Activated naive CD4-positive, alpha-beta T cell treated with anti-CD3 and anti-CD28 coated beads, Interleukin-2, amount 50 U/mL, for 24 hours (primary cell): ENCODE data around the gene SLC35F3.

Experiments
- H3K27ac Mint-ChIP-seq: one replicate; pipeline ENCODE4 v1.8.0; 2021; ENCODE audit warnings: mild to moderate bottlenecking, mixed read lengths
- H3K27me3 Mint-ChIP-seq: one replicate; pipeline ENCODE4 v1.8.0; 2021; ENCODE audit warnings: mixed read lengths
- H3K36me3 Mint-ChIP-seq: one replicate; pipeline ENCODE4 v1.8.0; 2021; ENCODE audit warnings: mixed read lengths
- H3K4me1 Mint-ChIP-seq: one replicate; pipeline ENCODE4 v1.8.0; 2021; ENCODE audit warnings: mixed read lengths
- H3K4me3 Mint-ChIP-seq: one replicate; pipeline ENCODE4 v1.8.0; 2021; ENCODE audit warnings: mild to moderate bottlenecking, mixed read lengths
- H3K9me3 Mint-ChIP-seq: one replicate; pipeline ENCODE4 v1.8.0; 2021; ENCODE audit warnings: mixed read lengths

Gene SLC35F3

DNA sequence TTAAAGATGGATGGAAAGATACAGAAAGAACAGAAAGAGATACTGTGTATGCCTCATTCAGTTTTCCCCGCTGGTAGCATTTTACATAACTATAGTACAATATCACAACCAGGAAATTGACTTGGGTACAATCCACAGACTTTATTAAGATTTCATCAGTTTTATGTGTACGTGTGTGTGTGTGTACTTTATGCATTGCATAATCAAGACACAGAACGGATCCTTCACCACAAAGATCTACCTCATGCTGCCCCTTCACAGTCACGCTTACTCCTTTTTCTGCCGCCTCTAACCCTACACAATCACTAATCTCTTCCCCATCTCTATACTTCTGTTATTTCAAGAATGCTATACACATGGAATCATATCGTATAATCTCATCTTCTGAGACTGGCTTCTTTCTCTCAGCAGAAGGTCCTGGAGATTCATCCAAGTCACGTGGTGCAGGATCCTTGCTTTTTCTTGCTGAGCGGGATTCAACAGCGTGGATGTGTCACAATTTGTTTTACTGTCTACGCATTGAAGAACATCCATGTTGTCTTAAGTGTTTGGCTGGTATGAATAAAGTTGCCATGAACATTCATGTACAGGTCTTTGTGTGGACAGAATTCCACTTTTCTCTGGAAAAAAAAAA lies 76.7 kb downstream of the SLC35F3 start:
- H3K27me3 Mint-ChIP-seq = peaks cover 2% of the 10 kb centered on the region
- no peak overlapping the region for H3K4me3 Mint-ChIP-seq
- no peaks in the 10 kb centered on the region for H3K36me3 Mint-ChIP-seq
- no peak overlapping the region for H3K27ac Mint-ChIP-seq
- H3K9me3 Mint-ChIP-seq = no peaks in the 10 kb centered on the region
- no peaks in the 10 kb centered on the region for H3K4me1 Mint-ChIP-seq

DNA sequence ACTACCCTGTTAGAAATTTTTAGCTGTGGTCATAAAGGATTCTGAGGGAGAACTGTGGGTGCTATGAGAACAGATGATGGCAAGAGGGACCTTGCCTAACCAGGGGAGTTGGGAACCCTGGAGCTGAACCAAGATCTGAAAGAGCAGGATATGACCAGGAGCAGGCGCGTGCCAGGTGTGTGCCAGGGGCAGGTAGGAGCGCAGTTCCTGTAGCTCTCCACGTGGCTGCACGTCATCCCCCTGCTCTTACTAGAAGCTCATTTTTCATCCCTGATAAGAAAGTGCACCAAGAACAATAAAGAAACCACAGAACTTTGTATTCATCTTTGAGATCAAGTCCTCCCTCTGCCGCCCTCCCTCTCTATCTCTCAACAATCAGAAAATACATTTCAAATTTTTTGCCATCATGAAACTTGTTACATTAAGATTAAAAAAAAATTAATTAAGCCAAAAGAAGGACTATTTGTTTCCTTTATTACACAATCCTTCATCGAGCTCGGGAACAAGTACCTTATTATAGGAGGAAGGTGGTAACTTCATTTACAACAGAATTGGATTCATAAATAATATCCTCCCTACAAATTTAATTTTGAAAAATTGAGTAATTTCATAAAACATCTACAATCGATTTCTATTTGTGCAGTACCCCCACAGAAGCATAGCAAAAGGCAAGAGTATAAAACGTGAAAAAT lies 78.5 kb downstream of the SLC35F3 start:
- peaks cover 8% of the 10 kb centered on the region for H3K27me3 Mint-ChIP-seq
- no peaks in the 10 kb centered on the region for H3K4me1 Mint-ChIP-seq
- no peaks in the 10 kb centered on the region for H3K36me3 Mint-ChIP-seq
- no peak overlapping the region for H3K4me3 Mint-ChIP-seq
- H3K27ac Mint-ChIP-seq = no peak overlapping the region
- H3K9me3 Mint-ChIP-seq = no peaks in the 10 kb centered on the region

DNA sequence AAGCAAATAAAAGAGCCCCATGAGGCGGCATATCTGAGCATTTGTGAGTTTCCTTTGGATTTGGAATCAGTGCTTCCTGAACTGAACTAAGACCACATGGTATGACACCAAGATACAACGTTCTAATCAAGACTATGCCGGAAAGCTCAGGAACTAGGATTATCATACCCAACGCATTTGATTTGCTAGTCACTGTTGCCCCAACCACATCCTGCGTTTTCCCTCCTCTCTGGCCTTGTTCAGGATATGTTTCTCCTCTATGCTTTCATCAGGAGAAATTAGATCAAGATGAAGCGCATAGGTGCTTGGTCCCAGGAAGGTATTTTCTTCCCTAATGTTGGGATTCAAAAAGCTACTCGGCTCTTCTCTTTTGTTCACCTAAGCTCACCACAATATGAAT lies 79.3 kb downstream of the SLC35F3 start:
- no peaks in the 10 kb centered on the region for H3K9me3 Mint-ChIP-seq
- peaks cover 10% of the 10 kb centered on the region for H3K27me3 Mint-ChIP-seq
- H3K27ac Mint-ChIP-seq = no peak overlapping the region
- no peaks in the 10 kb centered on the region for H3K36me3 Mint-ChIP-seq
- no peak overlapping the region for H3K4me3 Mint-ChIP-seq
- no peaks in the 10 kb centered on the region for H3K4me1 Mint-ChIP-seq

DNA sequence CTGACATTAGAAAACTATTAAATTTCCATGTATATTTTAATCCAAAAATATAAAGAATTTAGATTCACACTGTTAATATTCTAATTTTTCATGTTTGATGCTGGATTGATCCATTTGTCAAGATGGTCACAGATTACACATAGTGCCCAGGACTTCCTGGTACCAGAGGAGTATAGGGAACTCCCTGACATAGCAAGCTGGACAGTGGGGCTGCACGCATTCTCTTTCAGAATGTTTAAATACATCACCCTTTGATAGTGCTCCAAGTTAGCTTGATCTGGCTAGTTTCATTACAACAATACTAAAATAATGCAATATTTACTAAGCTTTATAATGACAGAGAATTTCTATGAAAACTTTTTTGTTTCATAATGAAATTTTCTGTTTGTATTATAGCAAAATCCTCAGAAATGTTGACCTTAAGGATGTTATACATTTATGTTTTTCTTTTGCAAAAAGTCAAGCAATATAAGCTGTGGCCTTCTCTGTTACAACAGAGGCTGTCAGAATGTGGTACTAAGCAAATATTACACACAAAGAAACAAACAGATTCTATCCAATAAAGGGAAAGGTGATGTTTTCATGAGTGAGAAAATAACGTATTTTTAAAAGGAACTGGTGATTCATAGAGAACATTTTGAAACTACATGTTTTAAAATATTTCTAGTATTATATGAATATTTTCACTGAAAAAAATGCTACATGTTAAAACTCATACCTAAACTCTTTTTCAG lies 84.7 kb downstream of the SLC35F3 start:
- Mint-ChIP-seq H3K4me1 (no peaks in the 10 kb centered on the region), H3K4me3 (no peak overlapping the region), H3K27ac (no peak overlapping the region), H3K36me3 (no peaks in the 10 kb centered on the region), H3K27me3 (peaks cover 17% of the 10 kb centered on the region), H3K9me3 (no peaks in the 10 kb centered on the region)

DNA sequence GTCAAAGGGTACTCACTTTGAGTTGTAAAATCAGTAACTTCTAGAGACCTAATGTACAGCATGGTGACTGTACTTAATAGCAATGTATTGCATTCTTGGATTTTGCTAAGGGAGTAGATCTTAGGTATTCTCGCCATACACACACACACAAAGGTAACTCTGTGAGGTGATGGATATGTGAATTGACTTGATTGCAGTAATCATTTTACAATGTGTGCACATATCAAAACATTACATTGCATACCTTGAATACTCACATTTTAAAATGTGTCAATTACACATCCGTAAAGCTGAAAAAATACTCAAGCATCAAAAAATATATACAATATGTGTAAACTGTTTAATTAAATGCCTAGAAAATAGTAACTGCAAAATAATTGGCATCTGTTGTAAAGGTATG lies 86.0 kb downstream of the SLC35F3 start:
- Mint-ChIP-seq H3K9me3 (no peaks in the 10 kb centered on the region), H3K27ac (no peak overlapping the region), H3K27me3 (peaks cover 17% of the 10 kb centered on the region), H3K4me3 (no peak overlapping the region), H3K36me3 (no peaks in the 10 kb centered on the region), H3K4me1 (no peaks in the 10 kb centered on the region)

DNA sequence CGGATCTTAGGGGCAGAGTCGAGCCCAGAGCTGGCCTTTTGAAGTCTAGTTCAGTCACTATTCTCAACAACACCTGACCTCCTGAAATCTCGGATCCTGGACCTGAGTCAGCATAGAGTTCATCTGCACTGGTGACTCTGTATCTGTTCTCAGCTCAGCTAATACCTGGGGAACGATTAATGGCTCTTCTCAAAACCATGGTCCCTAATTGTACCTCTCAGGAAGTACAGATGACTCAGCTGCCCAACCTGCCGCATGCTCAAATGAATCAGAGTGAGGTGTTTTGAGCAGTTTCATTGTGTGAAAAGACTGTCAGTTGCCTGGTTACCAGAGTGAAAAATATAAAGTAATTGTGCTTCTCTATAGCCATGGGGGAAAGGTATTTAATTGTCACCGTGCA lies 89.2 kb downstream of the SLC35F3 start:
- Mint-ChIP-seq H3K36me3 (no peaks in the 10 kb centered on the region), H3K27ac (no peak overlapping the region), H3K27me3 (peaks cover 12% of the 10 kb centered on the region), H3K4me3 (no peak overlapping the region), H3K9me3 (no peaks in the 10 kb centered on the region), H3K4me1 (no peaks in the 10 kb centered on the region)

DNA sequence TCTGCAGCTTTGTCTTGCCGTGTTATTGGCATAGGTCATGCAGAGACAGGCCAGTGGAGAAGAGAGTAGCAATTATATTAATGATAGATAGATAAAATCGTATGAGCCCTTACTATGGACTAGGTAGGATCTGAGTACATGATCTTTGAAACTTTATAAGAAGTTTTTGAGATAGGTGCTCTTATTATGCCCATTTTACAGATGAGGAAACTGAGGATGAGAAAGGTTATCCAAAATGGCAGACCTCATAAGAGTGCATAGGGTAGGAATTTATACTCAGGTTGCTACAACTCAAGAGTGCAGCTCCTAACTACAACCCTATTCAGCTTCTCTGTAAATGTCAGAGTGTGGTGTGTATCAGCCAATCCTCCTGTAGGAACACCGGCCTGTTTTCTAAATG lies 89.6 kb downstream of the SLC35F3 start:
- Mint-ChIP-seq H3K4me3 (no peak overlapping the region), H3K27ac (no peak overlapping the region), H3K4me1 (no peaks in the 10 kb centered on the region), H3K27me3 (peaks cover 11% of the 10 kb centered on the region), H3K9me3 (no peaks in the 10 kb centered on the region), H3K36me3 (no peaks in the 10 kb centered on the region)

DNA sequence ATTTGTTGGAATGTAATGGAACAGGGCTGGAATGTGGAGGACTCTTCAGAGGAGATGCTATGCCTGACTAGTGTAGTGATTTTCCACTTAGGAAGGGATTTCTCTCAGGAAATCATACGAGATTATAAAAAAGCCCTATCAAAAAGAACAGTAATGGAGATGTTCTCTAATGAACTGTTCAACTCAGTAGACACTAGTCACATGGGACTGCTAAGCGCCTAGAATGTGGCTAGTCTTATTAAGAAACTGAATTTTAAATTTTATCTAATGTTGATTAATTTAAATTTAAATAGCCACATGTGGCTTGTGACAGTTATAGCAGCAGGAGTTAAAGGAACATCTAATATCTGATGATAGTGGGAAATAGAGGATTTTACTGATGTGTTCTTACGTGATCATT lies 94.0 kb downstream of the SLC35F3 start:
- no peaks in the 10 kb centered on the region for H3K36me3 Mint-ChIP-seq
- H3K4me1 Mint-ChIP-seq = no peaks in the 10 kb centered on the region
- peaks cover 12% of the 10 kb centered on the region for H3K27me3 Mint-ChIP-seq
- H3K4me3 Mint-ChIP-seq = no peak overlapping the region
- H3K27ac Mint-ChIP-seq = no peak overlapping the region
- H3K9me3 Mint-ChIP-seq = no peaks in the 10 kb centered on the region

DNA sequence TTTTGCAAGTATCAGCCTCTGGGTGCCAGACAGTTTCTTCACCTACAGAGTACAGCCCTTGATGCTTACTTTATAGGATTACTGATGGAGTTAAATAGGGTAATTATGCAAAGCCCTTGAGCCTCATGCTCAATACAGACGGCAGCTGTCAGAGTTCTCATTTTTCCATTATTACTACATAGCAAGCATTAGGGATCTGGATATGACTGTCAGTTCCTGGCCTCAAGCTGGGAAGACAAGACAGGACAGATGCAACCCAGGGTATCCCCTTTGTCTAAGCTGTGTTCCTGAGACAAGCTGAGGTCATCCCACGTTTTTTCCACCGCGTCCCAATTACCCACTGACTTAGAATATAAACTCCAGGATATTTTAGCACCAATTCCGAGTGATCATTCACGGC lies 94.4 kb downstream of the SLC35F3 start:
- Mint-ChIP-seq H3K27ac (no peak overlapping the region), H3K27me3 (peaks cover 12% of the 10 kb centered on the region), H3K36me3 (no peaks in the 10 kb centered on the region), H3K4me1 (no peaks in the 10 kb centered on the region), H3K9me3 (no peaks in the 10 kb centered on the region), H3K4me3 (no peak overlapping the region)

DNA sequence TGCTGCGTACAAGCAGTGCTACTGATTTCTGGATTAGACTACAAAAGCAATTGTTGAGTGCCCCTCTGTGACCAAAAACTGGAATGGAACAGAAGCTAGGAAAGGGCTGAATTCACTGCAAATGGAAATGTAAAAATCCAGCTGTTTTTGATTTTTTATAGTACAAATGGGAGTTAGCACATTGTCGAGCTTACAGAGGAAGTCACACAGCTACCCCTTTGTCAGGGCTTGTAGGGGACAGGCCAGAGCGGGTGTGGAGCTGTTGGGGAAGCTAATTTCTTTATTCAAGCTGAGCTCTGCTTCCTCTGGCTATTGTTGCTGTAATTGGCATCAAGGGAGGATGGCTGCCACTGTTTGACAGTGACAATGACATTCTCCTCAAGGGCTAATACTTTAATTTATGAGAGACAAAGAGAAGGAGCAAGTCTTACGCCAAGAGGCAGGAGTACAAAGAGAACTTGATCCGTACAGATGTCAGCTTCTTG lies 96.1 kb downstream of the SLC35F3 start:
- H3K4me3 Mint-ChIP-seq = no peak overlapping the region
- no peaks in the 10 kb centered on the region for H3K36me3 Mint-ChIP-seq
- no peaks in the 10 kb centered on the region for H3K9me3 Mint-ChIP-seq
- H3K27ac Mint-ChIP-seq = no peak overlapping the region
- H3K27me3 Mint-ChIP-seq = peaks cover 14% of the 10 kb centered on the region
- no peaks in the 10 kb centered on the region for H3K4me1 Mint-ChIP-seq

DNA sequence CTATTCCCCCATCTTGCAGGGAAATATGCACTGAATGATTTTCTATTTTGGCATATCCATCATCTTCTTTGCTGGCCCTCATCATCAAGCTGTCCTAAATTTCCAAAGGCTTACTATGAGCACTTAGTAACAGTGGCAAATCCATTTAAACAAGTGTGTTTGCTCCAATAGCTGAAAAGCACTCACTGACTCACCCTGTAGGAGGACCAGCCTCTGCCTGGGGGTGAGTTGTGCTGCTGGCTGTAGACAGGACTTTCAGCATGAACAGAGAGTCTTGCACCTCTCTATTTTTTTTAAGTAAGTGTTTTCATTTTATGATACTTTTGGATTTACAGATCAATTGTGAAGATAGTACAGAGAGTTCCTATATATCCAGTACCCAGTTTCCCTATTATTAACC lies 97.3 kb downstream of the SLC35F3 start:
- Mint-ChIP-seq H3K27ac (no peak overlapping the region), H3K4me1 (no peaks in the 10 kb centered on the region), H3K36me3 (no peaks in the 10 kb centered on the region), H3K27me3 (peaks cover 21% of the 10 kb centered on the region), H3K9me3 (no peaks in the 10 kb centered on the region), H3K4me3 (no peak overlapping the region)

DNA sequence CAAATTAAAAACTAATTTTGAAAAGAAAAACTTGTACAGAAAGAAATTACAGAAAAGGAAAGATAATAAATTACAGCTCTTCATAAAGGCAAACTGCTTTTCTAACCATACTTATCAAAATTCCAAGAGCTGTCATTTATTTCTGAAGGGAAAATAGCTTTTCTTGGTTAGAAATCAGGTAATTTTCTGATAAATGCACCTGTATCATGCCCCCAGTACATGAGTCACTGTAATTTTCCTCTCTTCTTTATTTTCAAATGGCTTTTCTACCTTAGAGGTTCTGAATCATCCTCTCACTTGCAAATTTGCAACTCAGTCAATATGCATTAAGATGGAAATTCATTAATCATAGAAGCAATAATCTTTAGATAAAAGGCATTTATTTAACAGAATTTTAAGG lies 100.1 kb downstream of the SLC35F3 start:
- H3K27ac Mint-ChIP-seq = no peak overlapping the region
- no peaks in the 10 kb centered on the region for H3K4me1 Mint-ChIP-seq
- peaks cover 19% of the 10 kb centered on the region for H3K27me3 Mint-ChIP-seq
- H3K36me3 Mint-ChIP-seq = no peaks in the 10 kb centered on the region
- no peak overlapping the region for H3K4me3 Mint-ChIP-seq
- no peaks in the 10 kb centered on the region for H3K9me3 Mint-ChIP-seq

DNA sequence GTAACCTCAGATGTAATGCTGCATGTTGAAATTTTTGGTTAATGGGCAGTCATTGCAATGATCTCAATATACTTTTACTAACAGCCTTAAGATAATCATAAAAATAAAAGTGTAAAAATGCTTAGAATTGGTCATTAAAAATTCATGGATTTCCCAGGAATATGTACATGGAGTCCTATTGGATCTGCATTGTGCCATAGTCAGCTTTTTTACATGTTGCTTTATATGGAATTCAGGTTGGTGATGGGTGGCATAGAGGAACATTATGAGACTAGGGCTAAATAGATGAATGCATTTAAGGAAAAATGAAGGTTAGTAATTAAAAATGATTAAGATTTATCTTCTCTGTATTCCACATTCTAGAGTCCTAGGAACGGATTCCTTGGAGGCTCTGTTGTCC lies 103.2 kb downstream of the SLC35F3 start:
- peaks cover 8% of the 10 kb centered on the region for H3K9me3 Mint-ChIP-seq

DNA sequence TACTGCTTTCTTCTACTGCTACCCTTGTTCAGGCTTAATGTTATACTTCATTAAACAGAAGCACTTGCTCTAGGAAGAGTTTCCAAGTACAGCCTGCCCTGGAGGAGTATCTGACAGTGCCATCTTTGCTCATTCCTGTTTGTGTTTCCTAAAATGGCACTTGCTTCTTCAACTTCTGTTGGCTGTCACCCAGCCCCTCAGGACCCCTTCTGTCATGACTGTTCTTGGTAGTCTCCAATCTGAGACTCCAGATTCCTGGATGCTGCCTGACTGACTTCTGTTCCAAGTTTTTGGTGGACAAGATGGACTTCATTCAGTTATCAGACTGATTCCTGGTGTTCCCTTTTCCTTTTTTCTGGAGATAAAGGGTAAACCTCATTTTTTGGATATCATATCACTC lies 104.1 kb downstream of the SLC35F3 start:
- Mint-ChIP-seq H3K27ac (no peak overlapping the region), H3K36me3 (no peaks in the 10 kb centered on the region), H3K4me1 (no peaks in the 10 kb centered on the region), H3K9me3 (peaks cover 8% of the 10 kb centered on the region), H3K4me3 (no peak overlapping the region), H3K27me3 (peaks cover 21% of the 10 kb centered on the region)

More for the DNA sequence above, 103.2 kb downstream of the SLC35F3 start:
- H3K27me3 Mint-ChIP-seq = peaks cover 20% of the 10 kb centered on the region
- no peak overlapping the region for H3K4me3 Mint-ChIP-seq
- no peaks in the 10 kb centered on the region for H3K36me3 Mint-ChIP-seq
- no peak overlapping the region for H3K27ac Mint-ChIP-seq
- H3K4me1 Mint-ChIP-seq = no peaks in the 10 kb centered on the region

DNA sequence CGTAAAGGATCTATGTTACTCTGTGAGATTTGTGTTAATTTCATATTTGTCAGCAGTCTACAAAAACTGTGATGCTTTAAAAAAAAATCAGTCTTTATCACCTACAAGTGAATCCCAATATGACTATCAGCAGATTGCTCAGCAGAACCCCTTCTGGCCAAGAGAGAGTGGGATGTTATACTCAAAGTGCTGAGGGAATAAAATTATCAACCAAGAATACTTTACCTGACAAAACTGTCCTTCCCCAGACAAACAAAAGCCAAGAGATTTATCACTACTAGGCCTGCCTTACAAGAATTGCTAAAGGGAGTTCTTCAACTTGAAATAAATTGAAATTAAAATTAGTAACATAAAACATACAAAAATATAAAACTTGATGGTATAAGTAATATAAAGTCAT lies 105.2 kb downstream of the SLC35F3 start:
- Mint-ChIP-seq H3K4me3 (no peak overlapping the region), H3K27ac (no peak overlapping the region), H3K27me3 (peaks cover 24% of the 10 kb centered on the region), H3K4me1 (no peaks in the 10 kb centered on the region), H3K9me3 (peaks cover 8% of the 10 kb centered on the region), H3K36me3 (no peaks in the 10 kb centered on the region)

DNA sequence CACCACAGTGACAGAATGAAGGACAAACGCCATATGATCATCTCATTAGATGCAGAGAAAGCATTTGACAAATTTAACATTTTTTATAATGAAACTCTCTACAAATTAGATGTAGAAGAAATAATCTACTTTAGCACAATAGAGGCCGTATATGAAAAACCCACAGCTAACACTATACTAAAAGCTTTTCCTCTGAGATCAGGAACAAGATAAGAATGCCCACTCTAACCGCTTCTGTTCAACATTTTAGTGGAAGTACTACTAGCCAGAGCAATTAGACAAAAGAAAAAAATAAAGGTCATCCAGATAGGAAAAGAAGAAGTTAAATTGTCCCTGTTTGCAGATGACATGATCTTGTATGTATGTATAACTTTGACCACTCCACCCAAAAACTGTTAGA lies 109.7 kb downstream of the SLC35F3 start:
- Mint-ChIP-seq H3K27me3 (peaks cover 18% of the 10 kb centered on the region), H3K36me3 (no peaks in the 10 kb centered on the region), H3K4me1 (no peaks in the 10 kb centered on the region), H3K9me3 (peaks cover 8% of the 10 kb centered on the region), H3K27ac (no peak overlapping the region), H3K4me3 (no peak overlapping the region)
